NCI-H748 (cell line): ENCODE data around the gene FAXDC2.
"Not testable (repeated sequence)": the region's sequence is repeated elsewhere in the genome, so short reads cannot be mapped to it uniquely, and the experiment has no call there.

ENCODE experiments used
- DNase-seq: peaks from one replicate; lab custom pipeline; 2025; ENCODE audit not compliant: unreplicated experiment; lab: John Stamatoyannopoulos, UW

The FAXDC2 gene

GRCh38 chr5:154861946-154862345, 11.5 kb upstream of the FAXDC2 start:
- DNase-seq: no peak

GRCh38 chr5:154860765-154861164, 10.4 kb upstream of the FAXDC2 start:
- DNase-seq: no peak

GRCh38 chr5:154860123-154860522, 9.7 kb upstream of the FAXDC2 start:
- no peak for DNase-seq

GRCh38 chr5:154858972-154859871, 8.8 kb upstream of the FAXDC2 start:
- peak; percentile 46 for DNase-seq

- peak; percentile 99 for DNase-seq
Measured at GRCh38 chr5:154858297-154858971, 8.0 kb upstream of the FAXDC2 start, which contains the start of gene CNOT8. Gene CNOT8 (plus strand): TSS chr5:154858627. CDS start chr5:154863279, 4,652 bp downstream.

GRCh38 chr5:154857530-154858296, 7.3 kb upstream of the FAXDC2 start:
- peak; percentile 99 for DNase-seq

- DNase-seq: no peak
Measured at GRCh38 chr5:154851351-154851750, 948 bp upstream of the FAXDC2 start.

GRCh38 chr5:154849791-154850201, 607 bp downstream of the FAXDC2 start:
- no peak for DNase-seq

- no peak for DNase-seq
Measured at GRCh38 chr5:154849264-154849785, 1.1 kb downstream of the FAXDC2 start.

- DNase-seq: peak; percentile 39
Measured at GRCh38 chr5:154844809-154845208, 5.6 kb downstream of the FAXDC2 start.

- no peak for DNase-seq
Measured at GRCh38 chr5:154842689-154843530, 7.5 kb downstream of the FAXDC2 start.

GRCh38 chr5:154841273-154841661, 9.1 kb downstream of the FAXDC2 start:
- DNase-seq: no peak

GRCh38 chr5:154840435-154841272, 9.7 kb downstream of the FAXDC2 start:
- DNase-seq: no peak

GRCh38 chr5:154837009-154837901, 13.1 kb downstream of the FAXDC2 start:
- no peak for DNase-seq

GRCh38 chr5:154836225-154836624, 14.2 kb downstream of the FAXDC2 start:
- DNase-seq: peak; percentile 12

- DNase-seq: not testable (repeated sequence)
Measured at GRCh38 chr5:154835701-154836052, 14.7 kb downstream of the FAXDC2 start.

GRCh38 chr5:154834053-154834452, 16.4 kb downstream of the FAXDC2 start:
- DNase-seq: no peak

GRCh38 chr5:154832804-154833203, 17.6 kb downstream of the FAXDC2 start:
- not testable (repeated sequence) for DNase-seq
